ENCODE measurements around the gene AGAP3.
"Not testable (repeated sequence)": the region's sequence is repeated elsewhere in the genome, so short reads cannot be mapped to it uniquely, and the experiment has no call there.

AGAP3 gene

GRCh38 chr7:151085691-151086620, at the start of gene AGAP3:
TSS of gene AGAP3 (plus strand) at chr7:151086475. CDS start at chr7:151086742, 267 bp downstream.
- DNase-seq, result peak; percentile 64

- DNase-seq, result peak; percentile 56
These were observed 47.1 kb upstream of the AGAP3 start for GRCh38 chr7:151038951-151039849.

GRCh38 chr7:151039850-151040548, 46.3 kb upstream of the AGAP3 start:
- DNase-seq, result no peak

- DNase-seq, result no peak
These were observed 45.5 kb upstream of the AGAP3 start for GRCh38 chr7:151040616-151041375.

GRCh38 chr7:151043449-151043848, 42.8 kb upstream of the AGAP3 start:
- not testable (repeated sequence) for DNase-seq

GRCh38 chr7:151043959-151044358, 42.3 kb upstream of the AGAP3 start:
- DNase-seq, result no peak

GRCh38 chr7:151045262-151045661, 41.0 kb upstream of the AGAP3 start:
- DNase-seq, result no peak

- DNase-seq, result no peak
These were observed 40.3 kb upstream of the AGAP3 start for GRCh38 chr7:151045967-151046366.

- no peak for DNase-seq
These were observed 39.4 kb upstream of the AGAP3 start for GRCh38 chr7:151046603-151047573.

- DNase-seq, result no peak
These were observed 38.1 kb upstream of the AGAP3 start, which contains the start of gene ASIC3 for GRCh38 chr7:151047976-151048815. TSS of gene ASIC3 (plus strand) at chr7:151048531. CDS start at chr7:151048886, 355 bp downstream.

GRCh38 chr7:151048911-151049463, 37.3 kb upstream of the AGAP3 start:
- no peak for DNase-seq

- DNase-seq, result no peak
These were observed 35.2 kb upstream of the AGAP3 start for GRCh38 chr7:151051108-151051507.

- DNase-seq, result no peak
These were observed 33.2 kb upstream of the AGAP3 start for GRCh38 chr7:151053096-151053495.

GRCh38 chr7:151053751-151054150, 32.5 kb upstream of the AGAP3 start:
- DNase-seq, result no peak

GRCh38 chr7:151056283-151056665, 30.0 kb upstream of the AGAP3 start:
- DNase-seq, result no peak

- no peak for DNase-seq
These were observed 29.4 kb upstream of the AGAP3 start for GRCh38 chr7:151056666-151057505.

GRCh38 chr7:151057506-151057988, 28.7 kb upstream of the AGAP3 start, which contains the start of gene CDK5:
TSS of gene CDK5 (minus strand) at chr7:151057897. CDS start at chr7:151057848, 49 bp downstream.
- no peak for DNase-seq

All from GF-D8 (cell line).